ENCODE data around the gene SCGB1D2. TPM values are rescaled to one million over a fixed set of nuclear protein-coding genes. Genes with fewer than 3 reads are reported as not detected.

Gene SCGB1D2
- total RNA-seq, 2 experiments from 2014 or later: not detected

DNA sequence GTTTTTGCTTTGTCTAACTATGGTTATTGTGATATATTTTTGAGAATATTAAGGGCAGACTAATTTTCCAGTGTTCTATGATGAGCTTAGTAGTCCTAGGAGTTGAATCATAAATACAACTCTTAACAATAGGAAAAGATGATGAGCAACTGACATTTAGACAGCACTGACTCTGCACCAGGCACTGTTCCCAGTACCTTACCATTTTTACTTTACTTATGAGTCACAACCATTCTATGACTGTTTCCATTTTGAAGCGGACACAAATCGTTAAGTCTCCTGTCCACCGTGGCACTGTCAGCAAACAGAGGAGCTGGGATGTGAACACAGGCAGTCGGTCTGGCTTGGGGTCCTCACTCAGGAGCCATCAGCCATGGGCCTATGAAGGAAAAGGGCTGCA, 24.5 kb downstream of the SCGB1D2 start:
- Mint-ChIP-seq H3K27me3 (ENCODE audit: low read depth) (peaks cover 8% of the 10 kb centered on the region), H3K4me1 (ENCODE audit: low read depth) (peaks cover 17% of the 10 kb centered on the region), H3K9me3 (no peaks in the 10 kb centered on the region), H3K4me3 (no peak overlapping the region), H3K36me3 (ENCODE audit: low read depth) (no peaks in the 10 kb centered on the region), H3K27ac (no peak overlapping the region)
- CTCF ChIA-PET: interaction anchor here (1.6 kb wide), 1 partner anchor 95 kb away, joined by 3 read pairs; no protein-coding TSS in a partner anchor
- intact Hi-C loops (cut with micrococcal nuclease): no loop called here
- DNase-seq: peak; percentile 34

- H3K36me3 Mint-ChIP-seq (ENCODE audit: low read depth): no peaks in the 10 kb centered on the region
- CTCF ChIA-PET: interaction anchor here (1.3 kb wide), 1 partner anchor 110 kb away, joined by 3 read pairs; no protein-coding TSS in a partner anchor
- H3K4me1 Mint-ChIP-seq (ENCODE audit: low read depth): peaks cover 17% of the 10 kb centered on the region
- H3K27me3 Mint-ChIP-seq (ENCODE audit: low read depth): peaks cover 8% of the 10 kb centered on the region
- H3K9me3 Mint-ChIP-seq: no peaks in the 10 kb centered on the region
- no peak for DNase-seq
- intact Hi-C loops (cut with micrococcal nuclease): no loop called here
- no peak overlapping the region for H3K4me3 Mint-ChIP-seq
- H3K27ac Mint-ChIP-seq: no peak overlapping the region
Observed at GRCh38 chr11:62267050-62267449, 25.0 kb downstream of the SCGB1D2 start.

DNA sequence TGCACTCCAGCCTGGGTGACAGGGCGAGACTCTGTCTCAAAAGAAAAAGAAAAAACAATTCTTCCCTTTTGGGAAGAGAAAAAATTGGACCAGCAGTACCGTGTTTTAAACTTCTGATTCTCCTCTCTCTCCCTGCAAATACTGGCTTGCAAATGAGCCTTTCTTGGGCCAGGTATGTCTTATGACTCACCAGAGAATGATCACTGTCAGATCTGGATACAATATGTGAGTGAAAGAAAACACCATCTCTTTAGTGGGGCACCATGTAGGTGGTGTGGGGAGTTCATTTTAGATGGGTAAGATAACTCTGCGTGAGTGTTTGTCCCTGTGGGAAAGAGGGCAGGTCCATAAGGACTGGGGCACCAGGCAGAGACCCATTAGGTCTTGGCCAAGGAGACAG, 25.5 kb downstream of the SCGB1D2 start:
- DNase-seq: no peak
- Mint-ChIP-seq H3K4me1 (ENCODE audit: low read depth) (peaks cover 17% of the 10 kb centered on the region), H3K9me3 (no peaks in the 10 kb centered on the region), H3K36me3 (ENCODE audit: low read depth) (no peaks in the 10 kb centered on the region), H3K27me3 (ENCODE audit: low read depth) (peaks cover 8% of the 10 kb centered on the region), H3K4me3 (no peak overlapping the region), H3K27ac (no peak overlapping the region)
- intact Hi-C loops (cut with micrococcal nuclease): no loop called here
- CTCF ChIA-PET: interaction anchor here (1.3 kb wide), 1 partner anchor 110 kb away, joined by 3 read pairs; no protein-coding TSS in a partner anchor

DNA sequence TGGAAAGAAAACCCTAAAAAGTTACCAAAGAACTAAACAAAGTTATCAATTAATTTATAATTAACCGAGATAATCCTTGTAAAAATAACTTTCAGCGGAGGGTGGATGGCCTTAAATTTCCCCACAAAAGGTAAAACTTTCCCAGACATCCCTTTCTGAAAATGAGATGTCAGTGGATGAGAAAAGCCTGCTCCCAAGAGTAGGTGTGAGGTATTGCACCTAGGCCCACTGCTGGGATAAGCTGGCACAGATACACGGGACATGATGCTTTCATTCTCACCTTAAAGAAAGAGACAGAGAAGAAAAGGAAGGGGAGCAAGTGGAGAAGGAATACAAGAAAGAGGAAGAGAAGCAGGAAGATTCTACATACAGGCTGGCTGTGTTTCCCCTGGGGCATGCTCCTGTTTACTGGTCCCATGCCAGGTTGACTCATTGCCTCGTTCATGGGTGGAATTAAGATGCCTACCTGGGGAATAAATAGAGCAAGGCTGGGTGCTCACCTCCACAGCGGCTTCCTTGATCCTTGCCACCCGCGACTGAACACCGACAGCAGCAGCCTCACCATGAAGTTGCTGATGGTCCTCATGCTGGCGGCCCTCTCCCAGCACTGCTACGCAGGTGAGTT, 27.7 kb downstream of the SCGB1D2 start, which contains the start of gene SCGB2A2:
Gene SCGB2A2, plus strand, starts transcription at position 505 of the 625 bp plus-strand sequence. Its CDS starts 59 bp downstream, at position 564.
- Mint-ChIP-seq H3K27ac (no peak within 1 kb of the TSS), H3K4me1 (ENCODE audit: low read depth) (peaks cover 10% of the 10 kb centered on the region), H3K4me3 (no peak within 1 kb of the TSS), H3K9me3 (no peaks in the 10 kb centered on the region), H3K36me3 (ENCODE audit: low read depth) (no peaks in the 10 kb centered on the region), H3K27me3 (ENCODE audit: low read depth) (peaks cover 2% of the 10 kb centered on the region)
- intact Hi-C loops (cut with micrococcal nuclease): no loop called here
- CTCF ChIA-PET: no interaction called here
- DNase-seq: no peak

- peaks cover 2% of the 10 kb centered on the region for H3K27me3 Mint-ChIP-seq (ENCODE audit: low read depth)
- H3K9me3 Mint-ChIP-seq: no peaks in the 10 kb centered on the region
- no peak for DNase-seq
- CTCF ChIA-PET: no interaction called here
- no peaks in the 10 kb centered on the region for H3K4me1 Mint-ChIP-seq (ENCODE audit: low read depth)
- no peaks in the 10 kb centered on the region for H3K36me3 Mint-ChIP-seq (ENCODE audit: low read depth)
- H3K27ac Mint-ChIP-seq: no peak overlapping the region
- no peak overlapping the region for H3K4me3 Mint-ChIP-seq
- intact Hi-C loops (cut with micrococcal nuclease): no loop called here
Observed at GRCh38 chr11:62273284-62273683, 31.2 kb downstream of the SCGB1D2 start.

GRCh38 chr11:62273789-62274275, 31.8 kb downstream of the SCGB1D2 start:
- DNase-seq: no peak
- CTCF ChIA-PET: no interaction called here
- Mint-ChIP-seq H3K4me1 (ENCODE audit: low read depth) (no peaks in the 10 kb centered on the region), H3K4me3 (no peak overlapping the region), H3K9me3 (no peaks in the 10 kb centered on the region), H3K27ac (no peak overlapping the region), H3K27me3 (ENCODE audit: low read depth) (peaks cover 2% of the 10 kb centered on the region), H3K36me3 (ENCODE audit: low read depth) (no peaks in the 10 kb centered on the region)
- intact Hi-C loops (cut with micrococcal nuclease): no loop called here

- no peak overlapping the region for H3K27ac Mint-ChIP-seq
- H3K27me3 Mint-ChIP-seq (ENCODE audit: low read depth): no peaks in the 10 kb centered on the region
- H3K4me1 Mint-ChIP-seq (ENCODE audit: low read depth): no peaks in the 10 kb centered on the region
- H3K36me3 Mint-ChIP-seq (ENCODE audit: low read depth): no peaks in the 10 kb centered on the region
- CTCF ChIA-PET: interaction anchor here (0.6 to 1.1 kb wide), 2 partner anchors 12 to 30 kb away, joined by 3 read pairs; no protein-coding TSS in a partner anchor
- intact Hi-C loops (cut with micrococcal nuclease): no loop called here
- DNase-seq: no peak
- H3K4me3 Mint-ChIP-seq: no peak overlapping the region
- peaks cover 2% of the 10 kb centered on the region for H3K9me3 Mint-ChIP-seq
Observed at GRCh38 chr11:62280452-62280851, 38.4 kb downstream of the SCGB1D2 start.

Other genes starting within 250 kb of the SCGB1D2 start
- gene INCENP, start 118.2 kb upstream of the SCGB1D2 start, total RNA-seq: 100 to 1,000 TPM; 156 to 161 TPM
- gene SCGB1D1, start 52.0 kb upstream of the SCGB1D2 start, total RNA-seq: not detected
- gene SCGB2A1, start 33.6 kb upstream of the SCGB1D2 start, total RNA-seq: not detected
- gene SCGB2A2, start 27.9 kb downstream of the SCGB1D2 start, total RNA-seq: not detected
- gene SCGB1D4, start 56.8 kb downstream of the SCGB1D2 start, total RNA-seq: not detected
- 10 to 100 TPM in 1 of 2 experiments, 1 to 10 TPM in 1; 9.5 to 11.6 TPM for gene ASRGL1, start 95.2 kb downstream of the SCGB1D2 start, total RNA-seq
- not detected for gene SCGB1A1, start 176.8 kb downstream of the SCGB1D2 start, total RNA-seq

All from activated naive CD4-positive, alpha-beta T cell treated with anti-CD3 and anti-CD28 coated beads for 36 hours (primary cell).